ENCODE measurements around the gene PTX4. TPM values are rescaled to one million over a fixed set of nuclear protein-coding genes. Genes with fewer than 3 reads are reported as not detected.
"Not testable (repeated sequence)": the region's sequence is repeated elsewhere in the genome, so short reads cannot be mapped to it uniquely, and the experiment has no call there.

PTX4 gene
- polyA plus RNA-seq, 4 donors = 0.04 to 0.07 TPM; not detected in 2

DNA sequence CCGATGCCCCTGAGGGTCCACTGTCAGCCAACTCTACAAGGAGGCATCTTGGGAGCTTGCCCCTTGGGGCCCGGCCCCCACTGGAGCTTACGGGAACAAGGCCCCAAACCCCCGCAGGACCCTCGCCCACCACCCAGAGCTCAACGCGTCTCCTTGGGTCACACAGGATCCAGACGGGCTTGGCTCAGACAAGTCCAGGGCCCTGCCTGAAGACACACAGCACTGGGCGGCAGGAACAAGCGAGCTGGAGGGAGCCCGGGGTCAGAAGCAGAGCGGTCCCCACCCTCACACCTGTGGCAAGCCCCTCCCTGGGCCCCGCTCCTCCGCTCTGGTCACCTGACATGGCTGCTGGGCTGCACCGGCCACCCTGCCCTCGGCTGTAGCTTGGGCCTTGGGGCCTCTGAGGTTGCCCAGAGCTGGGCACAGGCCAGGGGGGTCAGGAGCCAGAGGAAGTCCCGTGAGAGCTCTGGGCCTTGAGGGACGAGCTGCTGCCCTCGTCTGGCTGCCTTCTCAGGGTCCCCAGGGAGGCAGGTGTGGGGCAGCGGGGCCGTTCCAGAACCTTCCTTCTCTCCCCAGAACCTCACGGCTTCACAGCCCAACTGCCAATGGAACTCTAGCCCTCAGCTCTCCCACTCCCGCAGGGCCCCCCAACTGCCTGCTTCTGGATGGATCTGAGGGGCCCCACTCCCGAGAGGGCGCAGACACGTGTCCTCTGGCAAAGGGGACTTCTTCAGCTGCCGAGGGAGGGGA, 44.6 kb downstream of the PTX4 start, which contains the start of gene CCDC154:
Gene CCDC154, minus strand, starts transcription at position 577 of the 750 bp plus-strand sequence. Its CDS starts 234 bp downstream, at position 343.
- no peak for DNase-seq
- 67 to 79% (median 76%) methylated on average over 23 to 27 of the region's 27 CpGs for WGBS, 3 donors
- Histone ChIP-seq H3K4me3 (ENCODE audit: low read depth in 1 of 3, low read length in 3 of 3) (no peak within 1 kb of the TSS), H3K9me3 (ENCODE audit: control insufficient read depth in 2 of 2, insufficient read depth in 1 of 2, low read depth in 1 of 2, low read length in 1 of 2) (no peaks in the 10 kb centered on the region), H3K27ac (ENCODE audit: low read depth in 1 of 3, low read length in 2 of 3) (no peak within 1 kb of the TSS), H3K4me1 (ENCODE audit: control insufficient read depth in 3 of 3, insufficient read depth in 2 of 3, low read depth in 1 of 3, low read length in 2 of 3) (no peaks in the 10 kb centered on the region), H3K36me3 (ENCODE audit: control insufficient read depth in 3 of 3, insufficient read depth in 2 of 3, low read depth in 1 of 3, low read length in 3 of 3) (peaks cover 3 to 40% (median 3%) of the 10 kb centered on the region in 3 donors), H3K27me3 (ENCODE audit: control insufficient read depth in 3 of 3, insufficient read depth in 3 of 3, low read length in 3 of 3) (no peaks in the 10 kb centered on the region)
- FAIRE-seq = no peak

DNA sequence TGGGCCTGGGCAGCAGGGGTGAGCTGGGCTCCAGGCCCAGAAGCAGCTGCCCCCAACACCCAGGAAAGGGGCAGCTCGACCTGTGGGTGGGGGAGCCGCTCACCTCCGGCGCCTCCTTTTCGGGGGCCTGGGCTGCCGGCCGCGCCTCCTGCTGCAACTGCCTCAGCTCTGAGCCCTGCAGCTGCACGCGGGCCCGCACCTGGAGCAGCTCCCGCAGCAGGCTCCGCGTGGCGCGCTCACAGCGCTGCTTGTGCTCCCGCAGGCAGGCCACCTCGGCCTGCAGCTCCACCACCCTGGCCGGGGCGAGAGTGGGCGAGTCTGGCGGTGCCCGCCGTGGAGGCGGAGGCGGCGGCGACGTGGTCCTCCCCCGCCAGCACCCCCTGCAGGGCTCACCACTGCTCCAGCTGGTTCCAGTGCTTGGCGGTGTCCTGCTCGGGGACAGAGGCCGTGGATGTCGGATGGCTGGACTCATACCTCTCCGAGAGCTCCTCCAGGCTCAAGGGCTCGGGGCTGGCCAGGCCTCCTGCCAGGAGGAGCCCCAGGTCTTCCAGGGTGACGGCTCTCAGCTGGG, 45.3 kb downstream of the PTX4 start:
- H3K36me3 ChIP-seq (ENCODE audit: control insufficient read depth in 3 of 3, insufficient read depth in 2 of 3, low read depth in 1 of 3, low read length in 3 of 3) = peaks cover under 1 to 34% (median 3%) of the 10 kb centered on the region in 3 donors
- no peaks in the 10 kb centered on the region for H3K4me1 ChIP-seq (ENCODE audit: control insufficient read depth in 3 of 3, insufficient read depth in 2 of 3, low read depth in 1 of 3, low read length in 2 of 3)
- H3K27ac ChIP-seq (ENCODE audit: low read depth in 1 of 3, low read length in 2 of 3) = no peak overlapping the region
- H3K27me3 ChIP-seq (ENCODE audit: control insufficient read depth in 3 of 3, insufficient read depth in 3 of 3, low read length in 3 of 3) = no peaks in the 10 kb centered on the region
- FAIRE-seq (no peak), DNase-seq (no peak)
- no peaks in the 10 kb centered on the region for H3K9me3 ChIP-seq (ENCODE audit: control insufficient read depth in 2 of 2, insufficient read depth in 1 of 2, low read depth in 1 of 2, low read length in 1 of 2)
- no peak overlapping the region for H3K4me3 ChIP-seq (ENCODE audit: low read depth in 1 of 3, low read length in 3 of 3)
- WGBS, 3 donors = 69 to 80% (median 77%) methylated on average over 23 to 38 of the region's 38 CpGs

DNA sequence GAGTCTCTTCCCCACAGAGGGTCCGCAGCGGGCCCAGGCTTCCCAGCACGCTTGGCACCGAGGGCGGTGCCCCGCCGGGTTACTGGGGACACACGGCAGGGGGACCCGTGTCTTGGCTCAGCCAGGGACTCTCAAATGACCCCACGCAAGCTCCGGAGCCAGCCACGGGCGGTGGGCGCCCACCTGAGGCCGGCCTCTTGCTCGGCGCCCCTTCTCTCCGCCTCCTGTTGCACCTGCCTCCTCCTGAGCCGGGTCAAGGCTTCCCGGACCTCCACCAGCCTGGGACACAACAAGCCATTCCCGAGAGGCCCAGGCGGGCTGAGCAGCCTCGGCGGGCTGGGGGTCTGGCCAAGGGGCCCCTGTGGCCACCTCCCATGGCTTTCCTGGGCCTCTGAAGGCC, 46.0 kb downstream of the PTX4 start:
- no peak for DNase-seq
- Histone ChIP-seq H3K4me3 (ENCODE audit: low read depth in 1 of 3, low read length in 3 of 3) (no peak overlapping the region), H3K27me3 (ENCODE audit: control insufficient read depth in 3 of 3, insufficient read depth in 3 of 3, low read length in 3 of 3) (no peaks in the 10 kb centered on the region), H3K27ac (ENCODE audit: low read depth in 1 of 3, low read length in 2 of 3) (no peak overlapping the region), H3K4me1 (ENCODE audit: control insufficient read depth in 3 of 3, insufficient read depth in 2 of 3, low read depth in 1 of 3, low read length in 2 of 3) (no peaks in the 10 kb centered on the region), H3K36me3 (ENCODE audit: control insufficient read depth in 3 of 3, insufficient read depth in 2 of 3, low read depth in 1 of 3, low read length in 3 of 3) (peaks cover 0 to 30% (median 3%) of the 10 kb centered on the region in 3 donors), H3K9me3 (ENCODE audit: control insufficient read depth in 2 of 2, insufficient read depth in 1 of 2, low read depth in 1 of 2, low read length in 1 of 2) (no peaks in the 10 kb centered on the region)
- no peak for FAIRE-seq
- WGBS, 3 donors = 85 to 86% (median 86%) methylated on average over 12 to 24 of the region's 24 CpGs

DNA sequence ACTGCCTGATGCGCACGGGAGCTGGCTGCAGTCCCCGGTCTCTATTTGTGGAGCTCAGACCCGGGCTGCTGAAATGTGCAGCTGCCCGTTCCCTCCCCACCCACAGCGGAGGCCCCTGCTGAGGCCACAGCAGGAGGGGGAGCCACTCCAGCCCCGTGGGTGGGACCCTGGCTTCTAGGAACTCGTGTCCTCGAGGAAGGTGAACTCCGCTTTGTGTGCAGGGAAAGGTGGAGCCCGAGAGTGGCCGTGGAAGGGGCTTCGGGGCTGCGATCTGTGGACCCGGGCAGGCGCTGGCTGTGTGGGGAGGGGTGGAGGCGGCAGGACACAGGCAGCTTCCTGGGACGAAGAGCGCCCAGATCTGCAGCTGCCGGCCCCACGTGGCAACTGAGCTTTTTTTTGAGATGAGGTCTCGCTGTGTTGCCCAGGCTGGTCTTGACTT, 47.3 kb downstream of the PTX4 start:
- FAIRE-seq = no peak
- no peaks in the 10 kb centered on the region for H3K4me1 ChIP-seq (ENCODE audit: control insufficient read depth in 3 of 3, insufficient read depth in 2 of 3, low read depth in 1 of 3, low read length in 2 of 3)
- H3K36me3 ChIP-seq (ENCODE audit: control insufficient read depth in 3 of 3, insufficient read depth in 2 of 3, low read depth in 1 of 3, low read length in 3 of 3) = peaks cover 0 to 22% (median 3%) of the 10 kb centered on the region in 3 donors
- DNase-seq = no peak
- H3K27ac ChIP-seq (ENCODE audit: low read depth in 1 of 3, low read length in 2 of 3) = no peak overlapping the region
- H3K9me3 ChIP-seq (ENCODE audit: control insufficient read depth in 2 of 2, insufficient read depth in 1 of 2, low read depth in 1 of 2, low read length in 1 of 2) = no peaks in the 10 kb centered on the region
- H3K27me3 ChIP-seq (ENCODE audit: control insufficient read depth in 3 of 3, insufficient read depth in 3 of 3, low read length in 3 of 3) = no peaks in the 10 kb centered on the region
- H3K4me3 ChIP-seq (ENCODE audit: low read depth in 1 of 3, low read length in 3 of 3) = no peak overlapping the region
- WGBS, 3 donors = 72 to 74% (median 73%) methylated on average over 22 of the region's 22 CpGs

DNA sequence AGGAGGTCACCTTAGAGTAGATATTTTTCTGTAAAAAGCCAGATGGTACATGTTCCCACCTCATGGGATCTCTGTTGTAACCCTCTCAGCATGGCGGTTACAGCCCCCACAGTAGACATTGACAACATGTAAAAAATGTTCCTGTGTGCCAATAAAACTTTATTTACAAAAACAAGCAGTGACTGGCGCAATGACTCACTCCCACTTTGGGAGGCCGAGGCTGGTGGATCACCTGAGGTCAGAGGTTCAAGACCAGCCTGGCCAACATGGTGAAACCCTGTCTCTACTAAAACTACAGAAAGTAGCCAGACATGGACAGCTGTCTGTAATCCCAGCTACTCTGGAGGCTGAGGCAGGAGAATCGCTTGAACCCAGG, 49.1 kb downstream of the PTX4 start:
- H3K4me3 ChIP-seq (ENCODE audit: low read depth in 1 of 3, low read length in 3 of 3); H3K27ac ChIP-seq (ENCODE audit: low read depth in 1 of 3, low read length in 2 of 3); H3K4me1 ChIP-seq (ENCODE audit: control insufficient read depth in 3 of 3, insufficient read depth in 2 of 3, low read depth in 1 of 3, low read length in 2 of 3); DNase-seq; FAIRE-seq; H3K27me3 ChIP-seq (ENCODE audit: control insufficient read depth in 3 of 3, insufficient read depth in 3 of 3, low read length in 3 of 3); H3K9me3 ChIP-seq (ENCODE audit: control insufficient read depth in 2 of 2, insufficient read depth in 1 of 2, low read depth in 1 of 2, low read length in 1 of 2): not testable (repeated sequence)
- peaks cover 0 to 17% (median 0%) of the 10 kb centered on the region in 3 donors for H3K36me3 ChIP-seq (ENCODE audit: control insufficient read depth in 3 of 3, insufficient read depth in 2 of 3, low read depth in 1 of 3, low read length in 3 of 3)
- 88 to 95% (median 92%) methylated on average over 4 of the region's 4 CpGs for WGBS, 3 donors

DNA sequence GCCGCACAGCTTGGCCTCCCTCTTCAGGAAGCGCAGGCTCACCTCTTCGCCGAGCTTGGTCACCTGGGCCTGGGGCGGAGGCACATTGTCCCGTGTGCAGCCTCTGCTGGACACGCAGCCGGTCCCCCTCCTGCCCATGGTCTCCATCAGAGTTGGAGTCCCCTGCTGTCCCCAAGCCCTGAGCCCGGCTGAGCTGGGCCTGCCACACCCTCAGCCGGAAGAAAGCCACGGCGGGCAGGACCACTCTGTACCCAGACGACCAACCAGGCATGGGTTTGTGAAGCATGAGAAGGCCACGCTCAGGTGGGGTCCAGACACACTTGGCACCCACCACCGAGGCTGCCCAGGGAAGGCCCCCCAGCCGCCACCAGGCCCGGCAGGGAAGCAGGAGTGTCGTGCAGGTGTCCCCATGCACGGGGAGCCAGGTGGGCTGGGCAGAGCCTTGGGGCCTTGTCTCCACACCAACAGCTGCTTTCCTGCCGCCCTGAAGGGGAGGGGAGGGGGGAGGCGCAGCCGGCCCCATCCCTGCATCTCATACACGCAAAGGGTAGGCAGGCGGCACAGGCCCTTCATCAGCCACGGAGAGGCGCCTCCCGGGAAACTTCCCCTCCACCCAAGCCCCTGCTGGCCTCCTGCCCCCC, 49.6 kb downstream of the PTX4 start:
- Histone ChIP-seq H3K9me3 (ENCODE audit: control insufficient read depth in 2 of 2, insufficient read depth in 1 of 2, low read depth in 1 of 2, low read length in 1 of 2) (no peaks in the 10 kb centered on the region), H3K27me3 (ENCODE audit: control insufficient read depth in 3 of 3, insufficient read depth in 3 of 3, low read length in 3 of 3) (no peaks in the 10 kb centered on the region), H3K36me3 (ENCODE audit: control insufficient read depth in 3 of 3, insufficient read depth in 2 of 3, low read depth in 1 of 3, low read length in 3 of 3) (peaks cover 0 to 17% (median 0%) of the 10 kb centered on the region in 3 donors), H3K4me1 (ENCODE audit: control insufficient read depth in 3 of 3, insufficient read depth in 2 of 3, low read depth in 1 of 3, low read length in 2 of 3) (peaks cover 0 to 4% (median 0%) of the 10 kb centered on the region in 3 donors), H3K4me3 (ENCODE audit: low read depth in 1 of 3, low read length in 3 of 3) (no peak overlapping the region), H3K27ac (ENCODE audit: low read depth in 1 of 3, low read length in 2 of 3) (no peak overlapping the region)
- WGBS, 3 donors = 85 to 88% (median 86%) methylated on average over 26 to 27 of the region's 27 CpGs
- FAIRE-seq (no peak), DNase-seq (no peak)

DNA sequence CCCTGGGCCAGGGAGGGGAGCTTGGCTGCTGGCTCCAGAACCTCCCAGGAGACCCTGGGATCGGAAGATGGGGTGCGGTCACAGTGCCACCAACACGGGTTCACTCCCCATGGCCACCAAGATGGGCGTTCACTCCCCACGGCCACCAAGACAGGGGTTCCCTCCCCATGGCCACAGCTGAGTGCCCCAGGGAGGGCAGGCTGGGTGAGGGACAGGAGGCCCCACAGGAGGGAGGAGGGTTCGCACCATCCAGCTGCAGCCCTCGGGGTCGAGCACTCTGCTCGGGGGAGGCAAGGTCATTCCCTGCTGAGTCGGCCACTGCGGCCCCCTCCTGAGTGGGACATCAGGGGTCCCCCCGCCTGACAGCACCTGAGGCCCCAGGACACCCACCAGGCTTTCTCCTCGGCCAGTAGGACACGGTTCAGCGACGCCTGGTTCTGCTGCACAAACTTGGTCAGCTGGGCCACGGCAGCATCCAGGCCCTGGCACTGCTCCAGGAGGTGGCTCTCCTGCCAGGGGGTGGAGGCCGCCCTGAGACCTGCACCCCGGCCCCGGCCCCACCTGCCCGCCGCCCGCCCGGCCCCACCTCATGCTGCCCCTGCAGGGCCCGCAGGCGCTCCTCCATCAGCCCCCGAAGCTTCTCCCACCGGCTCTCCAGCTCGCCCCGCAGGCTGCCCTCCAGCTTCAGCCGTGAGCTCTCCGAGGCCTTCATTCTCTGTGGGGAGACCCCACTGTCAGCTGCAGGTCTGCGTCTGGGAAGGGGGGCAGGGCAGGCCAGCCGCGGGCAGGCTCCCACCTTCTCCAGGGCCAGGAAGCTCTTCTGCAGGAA, 50.3 kb downstream of the PTX4 start:
- H3K4me3 ChIP-seq (ENCODE audit: low read depth in 1 of 3, low read length in 3 of 3) = no peak overlapping the region
- peaks cover 0 to 17% (median 0%) of the 10 kb centered on the region in 3 donors for H3K36me3 ChIP-seq (ENCODE audit: control insufficient read depth in 3 of 3, insufficient read depth in 2 of 3, low read depth in 1 of 3, low read length in 3 of 3)
- H3K27ac ChIP-seq (ENCODE audit: low read depth in 1 of 3, low read length in 2 of 3) = no peak overlapping the region
- 76 to 88% (median 84%) methylated on average over 28 to 35 of the region's 35 CpGs for WGBS, 3 donors
- H3K9me3 ChIP-seq (ENCODE audit: control insufficient read depth in 2 of 2, insufficient read depth in 1 of 2, low read depth in 1 of 2, low read length in 1 of 2) = no peaks in the 10 kb centered on the region
- H3K4me1 ChIP-seq (ENCODE audit: control insufficient read depth in 3 of 3, insufficient read depth in 2 of 3, low read depth in 1 of 3, low read length in 2 of 3) = peaks cover 0 to 4% (median 0%) of the 10 kb centered on the region in 3 donors
- no peaks in the 10 kb centered on the region for H3K27me3 ChIP-seq (ENCODE audit: control insufficient read depth in 3 of 3, insufficient read depth in 3 of 3, low read length in 3 of 3)
- FAIRE-seq = no peak
- no peak for DNase-seq

DNA sequence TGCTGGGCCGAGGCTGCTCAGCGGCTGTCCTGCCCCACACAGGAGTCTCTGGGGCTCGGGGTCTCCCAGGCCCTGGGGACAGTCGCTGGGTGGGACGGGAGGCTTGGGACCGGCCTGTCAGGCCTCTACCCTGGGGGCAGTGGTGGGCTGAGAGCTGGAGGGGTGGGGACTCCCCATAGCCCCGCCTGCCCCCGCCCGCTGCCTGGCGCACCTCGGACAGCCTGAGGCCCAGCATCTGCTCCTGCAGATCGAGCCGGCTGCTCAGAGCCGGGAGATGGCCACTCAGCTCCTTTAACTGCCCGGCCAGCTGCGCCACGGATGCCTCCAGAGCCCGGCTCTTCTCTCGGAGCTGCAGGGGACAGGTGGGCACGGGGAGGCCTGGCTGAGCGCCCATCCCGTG, 51.1 kb downstream of the PTX4 start:
- H3K9me3 ChIP-seq (ENCODE audit: control insufficient read depth in 2 of 2, insufficient read depth in 1 of 2, low read depth in 1 of 2, low read length in 1 of 2) = no peaks in the 10 kb centered on the region
- WGBS, 3 donors = 83 to 91% (median 85%) methylated on average over 12 to 22 of the region's 22 CpGs
- no peak overlapping the region for H3K27ac ChIP-seq (ENCODE audit: low read depth in 1 of 3, low read length in 2 of 3)
- H3K4me1 ChIP-seq (ENCODE audit: control insufficient read depth in 3 of 3, insufficient read depth in 2 of 3, low read depth in 1 of 3, low read length in 2 of 3) = peaks cover 0 to 4% (median 0%) of the 10 kb centered on the region in 3 donors
- peaks cover 0 to 17% (median 0%) of the 10 kb centered on the region in 3 donors for H3K36me3 ChIP-seq (ENCODE audit: control insufficient read depth in 3 of 3, insufficient read depth in 2 of 3, low read depth in 1 of 3, low read length in 3 of 3)
- no peaks in the 10 kb centered on the region for H3K27me3 ChIP-seq (ENCODE audit: control insufficient read depth in 3 of 3, insufficient read depth in 3 of 3, low read length in 3 of 3)
- DNase-seq (no peak), FAIRE-seq (no peak)
- H3K4me3 ChIP-seq (ENCODE audit: low read depth in 1 of 3, low read length in 3 of 3) = no peak overlapping the region

Data from small intestine (tissue), 7 donors.